Measurements from ENCODE around the gene NUDT22.
A peak's percentile ranks its signal among the peaks of the same experiment; 100 is the strongest.

Gene NUDT22

GRCh38 chr11:64224891-64225607 lies 1.0 kb upstream of the NUDT22 start:
- no peak for DNase-seq (ENCODE audit: low spot score)
- in situ Hi-C loops (cut with MboI; ENCODE audit: low sequenced_read_pairs, unreplicated experiment) = no loop called here
- no peak for TF ChIP-seq CTCF (IDR thresholded peaks at IDR 0.05; ENCODE audit: borderline replicate concordance, control extremely low read depth, extremely low read depth, insufficient read depth, missing control alignments)

GRCh38 chr11:64226507-64227051 lies 505 bp downstream of the NUDT22 start:
- peak; percentile 84 for DNase-seq (ENCODE audit: low spot score)
- TF ChIP-seq CTCF (IDR thresholded peaks at IDR 0.05; ENCODE audit: borderline replicate concordance, control extremely low read depth, extremely low read depth, insufficient read depth, missing control alignments) = no peak
- in situ Hi-C loops (cut with MboI; ENCODE audit: low sequenced_read_pairs, unreplicated experiment) = no loop called here

- in situ Hi-C loops (cut with MboI; ENCODE audit: low sequenced_read_pairs, unreplicated experiment) = no loop called here
- TF ChIP-seq CTCF (IDR thresholded peaks at IDR 0.05; ENCODE audit: borderline replicate concordance, control extremely low read depth, extremely low read depth, insufficient read depth, missing control alignments) = no peak
- DNase-seq (ENCODE audit: low spot score) = no peak
These were observed 1.4 kb downstream of the NUDT22 start for GRCh38 chr11:64227405-64227956.

GRCh38 chr11:64229090-64229743 lies 3.1 kb downstream of the NUDT22 start:
- no peak for TF ChIP-seq CTCF (IDR thresholded peaks at IDR 0.05; ENCODE audit: borderline replicate concordance, control extremely low read depth, extremely low read depth, insufficient read depth, missing control alignments)
- DNase-seq (ENCODE audit: low spot score) = no peak
- in situ Hi-C loops (cut with MboI; ENCODE audit: low sequenced_read_pairs, unreplicated experiment) = no loop called here

- in situ Hi-C loops (cut with MboI; ENCODE audit: low sequenced_read_pairs, unreplicated experiment) = no loop called here
- DNase-seq (ENCODE audit: low spot score) = no peak
- no peak for TF ChIP-seq CTCF (IDR thresholded peaks at IDR 0.05; ENCODE audit: borderline replicate concordance, control extremely low read depth, extremely low read depth, insufficient read depth, missing control alignments)
These were observed 3.7 kb downstream of the NUDT22 start for GRCh38 chr11:64229744-64230170.

- DNase-seq (ENCODE audit: low spot score) = peak; percentile 92
- in situ Hi-C loops (cut with MboI; ENCODE audit: low sequenced_read_pairs, unreplicated experiment) = no loop called here
- no peak for TF ChIP-seq CTCF (IDR thresholded peaks at IDR 0.05; ENCODE audit: borderline replicate concordance, control extremely low read depth, extremely low read depth, insufficient read depth, missing control alignments)
These were observed 4.3 kb downstream of the NUDT22 start, which contains the start of gene DNAJC4 for GRCh38 chr11:64230171-64230984. DNAJC4 (plus strand) TSS chr11:64230548; CDS start chr11:64230855, 307 bp downstream.

Data from GM13976 (cell line).